NK-92 treated with Interleukin-12 subunit alpha and Interleukin-12 subunit beta, amount 100 ng/mL, for 24 hours (cell line): ENCODE data around the gene PROB1.
"Not testable (repeated sequence)": the region's sequence is repeated elsewhere in the genome, so short reads cannot be mapped to it uniquely, and the experiment has no call there.

Source experiments
- DNase-seq: peaks from one replicate; lab custom pipeline; 2025; lab: John Stamatoyannopoulos, UW

PROB1 gene

GRCh38 chr5:139410993-139411828, 16.3 kb upstream of the PROB1 start:
- no peak for DNase-seq

GRCh38 chr5:139410121-139410992, 15.5 kb upstream of the PROB1 start:
- DNase-seq, result no peak

GRCh38 chr5:139409116-139409515, 14.2 kb upstream of the PROB1 start:
- DNase-seq, result not testable (repeated sequence)

- DNase-seq, result no peak
These were observed 13.3 kb upstream of the PROB1 start for GRCh38 chr5:139408191-139408590.

GRCh38 chr5:139407517-139407916, 12.6 kb upstream of the PROB1 start:
- DNase-seq, result no peak

- DNase-seq, result no peak
These were observed 12.1 kb upstream of the PROB1 start for GRCh38 chr5:139406963-139407362.

GRCh38 chr5:139404484-139404840, 9.6 kb upstream of the PROB1 start:
- DNase-seq, result no peak

- DNase-seq, result peak; percentile 97
These were observed 9.0 kb upstream of the PROB1 start, which contains the start of gene SPATA24 for GRCh38 chr5:139403787-139404483. Gene SPATA24, minus strand, starts transcription at chr5:139404089. Its CDS starts 29 bp downstream, at chr5:139404060.

GRCh38 chr5:139403418-139403786, 8.5 kb upstream of the PROB1 start:
- DNase-seq, result no peak

GRCh38 chr5:139402561-139403158, 7.8 kb upstream of the PROB1 start:
- no peak for DNase-seq

GRCh38 chr5:139401546-139401945, 6.6 kb upstream of the PROB1 start:
- DNase-seq, result no peak

GRCh38 chr5:139399501-139400121, 4.7 kb upstream of the PROB1 start:
- no peak for DNase-seq

- no peak for DNase-seq
These were observed 3.0 kb upstream of the PROB1 start for GRCh38 chr5:139397921-139398320.

GRCh38 chr5:139396691-139397090, 1.8 kb upstream of the PROB1 start:
- no peak for DNase-seq

- DNase-seq, result no peak
These were observed 1.1 kb upstream of the PROB1 start for GRCh38 chr5:139395844-139396640.

- no peak for DNase-seq
These were observed 716 bp downstream of the PROB1 start for GRCh38 chr5:139394123-139394653.

- DNase-seq, result no peak
These were observed 1.3 kb downstream of the PROB1 start for GRCh38 chr5:139393497-139394122.

- peak; percentile 70 for DNase-seq
These were observed 2.0 kb downstream of the PROB1 start for GRCh38 chr5:139392678-139393496.

GRCh38 chr5:139392324-139392677, 2.6 kb downstream of the PROB1 start:
- DNase-seq, result no peak
